ENCODE data around the gene OPCML. TPM values are rescaled to one million over a fixed set of nuclear protein-coding genes. Genes with fewer than 3 reads are reported as not detected.

Gene OPCML
- polyA plus RNA-seq, 10 donors: 0.84 to 2.8 (median 1.8) TPM

DNA sequence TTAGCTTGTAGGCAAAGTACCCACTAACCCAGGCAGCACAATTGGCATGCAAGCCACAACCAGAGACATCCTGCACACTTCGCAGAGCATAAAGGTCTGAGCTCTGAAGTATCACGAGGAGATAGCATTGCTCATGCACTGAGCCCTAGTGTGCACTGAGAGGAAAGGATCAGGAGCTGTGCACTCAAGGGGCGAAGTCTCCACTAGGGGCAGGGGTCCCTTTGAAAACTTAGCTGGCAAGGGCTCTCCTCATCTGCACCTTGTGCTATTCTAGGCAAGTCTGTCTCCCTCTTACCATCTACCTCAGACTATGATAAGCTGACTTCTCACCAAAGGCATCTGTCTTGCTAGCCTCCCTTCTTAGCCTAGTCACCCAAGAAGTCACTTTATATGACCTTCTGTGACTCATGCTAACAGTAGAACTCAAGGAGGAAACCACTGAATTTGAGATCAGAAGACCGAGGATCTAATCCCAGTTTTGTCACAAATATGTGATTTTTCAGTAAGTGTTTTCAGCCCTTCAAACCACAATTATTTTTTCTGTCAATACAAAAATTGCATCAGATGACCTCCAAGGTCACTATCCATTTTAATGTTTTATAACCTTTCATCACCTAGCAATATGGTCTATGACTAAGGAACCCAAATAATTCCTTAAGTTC lies 1083.8 kb downstream of the OPCML start:
- DNase-seq: peak in 1 of 3 donors; percentile 88

DNA sequence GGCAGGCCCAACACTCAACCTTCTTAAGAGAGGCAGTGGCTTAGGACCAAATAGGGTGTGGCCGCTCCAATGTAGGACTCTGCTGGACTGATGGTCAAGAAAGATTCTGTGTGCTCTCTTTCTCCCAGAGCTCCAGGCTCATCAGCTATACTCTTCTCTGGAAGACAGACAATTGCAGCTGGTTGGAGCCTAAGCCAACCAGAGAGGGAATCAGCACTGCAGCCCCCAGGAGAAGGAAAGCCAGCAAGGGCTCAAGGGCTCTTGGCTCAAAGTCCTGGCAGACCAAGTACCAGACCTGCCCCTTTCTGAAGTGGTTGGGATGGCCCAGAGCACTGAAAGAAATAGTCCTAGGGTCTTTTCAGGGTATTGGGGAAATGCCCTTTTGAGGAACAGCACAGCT lies 1084.5 kb downstream of the OPCML start:
- peak in 1 of 3 donors; percentile 45 for DNase-seq

DNA sequence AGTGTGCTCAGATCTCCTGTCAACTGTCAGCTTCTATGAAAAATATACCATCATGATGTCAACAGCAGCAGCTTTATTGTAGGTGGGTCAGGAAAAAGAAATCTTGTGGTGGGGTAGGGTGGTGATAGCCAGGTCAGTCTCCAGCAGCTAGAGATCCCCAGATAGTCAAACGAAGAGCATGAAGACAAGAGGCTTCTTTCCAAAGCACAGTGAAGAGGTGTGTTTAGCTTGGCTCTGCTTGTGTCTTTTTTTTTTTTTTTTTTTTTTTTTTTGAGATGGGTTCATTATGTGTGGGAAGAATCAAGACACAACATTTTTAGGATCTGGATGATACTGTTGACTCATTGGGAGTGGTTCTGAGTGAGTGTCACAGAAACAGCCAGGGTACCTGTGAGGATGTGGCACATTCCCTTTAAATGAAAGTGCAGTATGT lies 1086.4 kb downstream of the OPCML start:
- DNase-seq: peak in 1 of 3 donors; percentile 59

DNA sequence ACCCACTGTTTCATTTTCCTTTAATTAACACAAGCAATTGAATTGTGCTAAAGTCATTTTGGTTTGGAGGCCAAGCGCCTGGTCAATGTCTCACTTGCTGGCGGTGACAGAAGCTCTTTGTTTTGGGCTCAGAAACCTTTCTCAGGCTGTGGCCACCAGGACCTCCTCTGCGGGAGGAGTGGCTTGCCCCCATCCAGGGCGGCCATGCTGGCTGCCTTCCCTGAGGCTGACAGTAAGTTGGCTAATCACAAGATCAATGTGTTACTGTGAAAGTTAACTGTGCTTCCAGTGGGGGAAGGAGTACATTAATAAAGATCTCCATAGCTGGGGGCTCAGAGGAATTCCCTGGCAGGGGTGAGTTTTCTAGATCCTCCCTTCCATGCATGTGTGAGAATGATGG lies 1087.4 kb downstream of the OPCML start:
- no peak for DNase-seq

- DNase-seq: no peak
Observed at GRCh38 chr11:132439711-132440255, 1092.5 kb downstream of the OPCML start.

- no peak for DNase-seq
Observed at GRCh38 chr11:132438418-132438817, 1093.9 kb downstream of the OPCML start.

- peak; percentile 23 to 70 (median 34) for DNase-seq
Observed at GRCh38 chr11:132430429-132431062, 1101.8 kb downstream of the OPCML start.

DNA sequence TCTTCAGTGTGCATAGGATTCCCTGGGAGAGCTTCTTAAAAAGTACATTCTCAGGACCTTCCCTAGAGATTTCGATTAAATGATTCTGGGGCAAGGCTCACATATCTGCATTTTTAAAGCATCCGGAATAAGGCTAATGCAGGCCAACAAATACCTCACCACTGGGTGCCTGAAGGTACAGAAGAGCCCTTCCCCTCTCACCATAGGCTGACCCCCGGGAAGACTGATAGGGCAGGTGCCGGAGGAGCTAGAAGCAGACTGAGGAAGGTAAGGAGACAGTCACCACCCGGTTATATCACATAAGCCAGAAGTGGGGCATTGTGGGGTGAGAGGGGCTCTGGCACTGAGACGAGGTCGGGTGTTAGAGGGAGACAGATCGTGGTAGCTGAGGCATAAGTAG lies 1102.6 kb downstream of the OPCML start:
- no peak for DNase-seq

DNA sequence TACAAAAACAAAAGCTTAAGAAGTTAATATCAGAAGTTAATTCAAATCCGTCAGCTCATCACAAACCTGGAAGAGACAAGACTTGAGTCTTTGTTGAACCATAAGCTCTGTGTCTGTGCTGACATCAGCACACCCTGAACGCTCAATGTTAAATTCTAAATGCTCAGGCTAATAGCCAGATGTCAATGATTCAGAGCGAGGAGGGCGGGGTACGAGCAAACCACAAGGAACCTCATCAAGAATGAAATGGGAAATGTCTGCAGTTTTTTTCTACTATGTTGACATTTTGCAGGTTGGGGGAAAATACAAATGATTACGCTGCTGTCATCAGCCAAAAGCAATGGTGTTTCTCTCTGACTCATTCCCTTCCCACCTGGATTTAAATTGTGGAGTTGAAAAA lies 1104.7 kb downstream of the OPCML start:
- DNase-seq: peak in 1 of 3 donors; percentile 76

DNA sequence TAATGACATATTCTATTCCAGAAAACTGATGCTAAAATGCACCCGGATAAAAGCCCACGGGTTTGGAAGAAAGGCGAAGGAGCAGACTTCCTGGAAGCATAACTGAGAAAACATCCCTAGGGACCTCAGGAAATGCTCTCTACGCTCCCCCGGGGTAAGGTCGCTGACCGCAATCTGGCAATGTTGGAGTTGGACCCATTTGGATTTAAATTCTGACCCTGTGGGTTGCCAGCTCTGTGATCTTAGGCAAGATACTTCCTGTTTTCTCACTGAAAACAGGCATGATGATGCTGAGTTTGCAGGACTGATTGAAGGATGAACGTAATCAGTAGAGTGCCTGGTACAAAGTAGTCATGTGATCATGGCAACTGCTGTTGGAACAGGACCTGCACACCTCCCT lies 1107.9 kb downstream of the OPCML start:
- no peak for DNase-seq

GRCh38 chr11:132423266-132423665 lies 1109.0 kb downstream of the OPCML start:
- DNase-seq: no peak

DNA sequence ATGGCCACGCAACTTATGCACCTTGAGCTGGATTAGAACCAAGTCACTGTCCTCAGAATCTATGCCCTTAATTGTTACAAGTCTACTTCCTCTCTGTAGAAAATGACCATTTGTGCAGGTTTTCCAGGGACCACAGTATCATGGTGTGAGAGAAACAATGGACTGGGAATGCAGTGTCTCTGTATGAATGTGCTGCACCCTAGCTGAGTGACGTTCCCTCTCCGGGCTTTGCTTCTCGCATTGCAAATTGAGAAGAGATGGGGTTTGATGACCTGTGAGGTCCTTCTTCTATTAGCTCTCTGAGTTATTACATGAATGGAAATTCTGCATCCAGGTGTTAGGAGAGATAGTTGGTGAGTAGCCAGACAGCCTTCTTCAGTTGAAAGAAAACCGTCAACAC lies 1109.6 kb downstream of the OPCML start:
- DNase-seq: no peak

DNA sequence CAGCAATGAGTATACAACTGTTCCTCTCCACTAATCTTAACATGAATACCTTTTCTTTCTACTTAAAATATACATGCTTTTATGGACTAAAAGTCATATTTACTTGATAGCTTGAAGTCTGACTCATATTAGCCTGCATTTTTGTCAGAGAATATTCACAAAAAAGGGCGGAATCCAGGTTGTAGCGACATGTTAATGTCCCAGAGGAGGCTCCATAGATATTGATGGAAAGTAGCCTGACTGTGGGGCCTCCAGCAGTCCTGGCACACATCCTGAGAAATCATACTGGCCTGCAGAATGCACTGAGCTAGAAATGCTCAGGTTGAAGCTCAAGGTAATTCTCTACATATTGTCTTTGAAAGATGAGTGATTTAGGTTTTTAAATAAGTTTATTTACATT lies 1110.7 kb downstream of the OPCML start:
- DNase-seq: no peak

DNA sequence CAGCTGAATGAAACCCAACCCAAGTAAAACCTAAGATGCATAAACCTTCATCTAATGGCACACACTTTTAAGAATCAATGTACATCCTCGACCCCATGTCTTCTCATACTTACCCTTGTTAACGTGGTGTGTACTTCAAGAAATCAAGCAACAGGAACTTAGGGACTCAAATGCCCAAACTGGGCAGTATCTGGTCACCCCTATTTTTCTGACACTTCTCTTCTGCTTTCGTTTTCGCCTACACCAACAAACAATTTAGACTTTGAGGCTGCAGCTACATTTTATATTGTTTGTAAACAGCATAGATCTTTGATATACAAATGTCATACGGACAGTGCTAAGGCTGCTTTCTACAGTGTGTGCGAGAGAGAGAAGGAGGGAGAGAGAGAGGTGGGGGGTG lies 1117.8 kb downstream of the OPCML start:
- no peak for DNase-seq

- no peak for DNase-seq
Observed at GRCh38 chr11:132410383-132410782, 1121.9 kb downstream of the OPCML start.

- peak in 1 of 3 donors; percentile 21 for DNase-seq
Observed at GRCh38 chr11:132409573-132410355, 1122.5 kb downstream of the OPCML start.

- no peak for DNase-seq
Observed at GRCh38 chr11:132408877-132409276, 1123.4 kb downstream of the OPCML start.

DNA sequence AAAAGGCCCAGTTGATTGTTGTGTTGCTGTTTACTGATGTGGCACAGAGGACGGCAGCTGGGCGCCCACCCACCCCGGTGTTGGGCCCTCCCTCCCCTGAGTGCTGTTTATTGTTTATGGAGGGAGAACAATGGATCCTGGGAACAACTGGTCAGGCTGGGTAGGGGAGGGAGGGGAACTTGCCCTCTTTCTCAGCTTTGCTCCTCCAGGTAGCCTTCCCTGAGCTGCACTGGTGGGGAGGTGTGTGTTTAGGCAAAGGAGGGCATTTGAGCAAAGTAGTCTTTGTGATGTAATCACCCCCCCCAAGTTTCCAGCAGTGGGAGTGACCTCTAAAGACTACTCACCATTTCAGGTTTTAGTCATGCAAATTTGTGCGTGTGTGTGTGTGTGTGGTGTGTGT lies 1126.6 kb downstream of the OPCML start:
- DNase-seq: no peak

DNA sequence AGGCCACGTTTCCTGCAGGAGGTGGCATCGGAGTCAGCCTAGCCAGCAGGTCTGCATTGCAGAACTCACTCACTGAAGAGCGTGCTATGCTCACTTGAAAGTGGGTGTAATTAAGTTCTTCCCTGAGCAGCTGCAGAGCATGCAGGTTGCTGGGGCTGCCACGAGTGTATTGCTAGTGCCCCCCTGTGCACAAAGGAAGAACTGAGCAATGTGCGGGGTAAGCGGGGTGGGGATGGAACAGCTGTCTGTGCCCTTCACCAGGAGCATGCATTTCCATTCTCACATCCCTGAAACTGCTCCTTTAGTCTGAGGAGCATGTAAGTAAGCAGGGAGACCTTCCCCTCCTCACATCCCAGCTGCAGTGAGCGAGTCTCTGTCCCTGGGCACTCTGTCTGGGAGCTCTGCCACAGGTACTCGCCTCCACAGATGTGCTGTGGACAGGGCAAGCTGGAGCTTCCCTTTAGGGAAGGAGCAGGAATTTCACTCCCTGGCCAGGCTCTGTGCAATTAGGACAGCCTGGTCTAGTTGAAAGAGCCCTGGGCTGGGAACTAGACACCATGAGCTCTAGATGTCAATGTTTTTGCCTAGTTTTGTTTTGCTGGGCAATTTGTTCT lies 1130.1 kb downstream of the OPCML start:
- peak; percentile 22 to 77 (median 49) for DNase-seq

- no peak for DNase-seq
Observed at GRCh38 chr11:132396318-132396717, 1136.0 kb downstream of the OPCML start.

- DNase-seq: no peak
Observed at GRCh38 chr11:132395434-132395833, 1136.9 kb downstream of the OPCML start.

- no peak for DNase-seq
Observed at GRCh38 chr11:132379540-132379939, 1152.8 kb downstream of the OPCML start.
